Stimulated activated CD4-positive, alpha-beta T cell treated with anti-CD3 and anti-CD28 coated beads, Interleukin-4, amount 100 ng/mL, for 4 hours (primary cell): ENCODE data around the gene RPS3.

Experiments
- DNase-seq, 2 experiments: peaks; one replicate each; pipeline ENCODE4 v3.0.0-alpha.2; 2020

The RPS3 gene

GRCh38 chr11:75435571-75435925, 36.2 kb downstream of the RPS3 start:
- DNase-seq = no peak

- DNase-seq = no peak
Measured at GRCh38 chr11:75436806-75437205, 37.5 kb downstream of the RPS3 start.

GRCh38 chr11:75437966-75438659, 38.8 kb downstream of the RPS3 start:
- DNase-seq = no peak

GRCh38 chr11:75439026-75439425, 39.7 kb downstream of the RPS3 start:
- DNase-seq = no peak

- DNase-seq = no peak
Measured at GRCh38 chr11:75439495-75440120, 40.3 kb downstream of the RPS3 start.

- DNase-seq = no peak
Measured at GRCh38 chr11:75440960-75441803, 41.9 kb downstream of the RPS3 start.

- no peak for DNase-seq
Measured at GRCh38 chr11:75441804-75442132, 42.5 kb downstream of the RPS3 start.

- no peak for DNase-seq
Measured at GRCh38 chr11:75442161-75442885, 43.0 kb downstream of the RPS3 start.

GRCh38 chr11:75443043-75443442, 43.7 kb downstream of the RPS3 start:
- no peak for DNase-seq

GRCh38 chr11:75445315-75445953, 46.1 kb downstream of the RPS3 start:
- peak; percentile 54 to 73 for DNase-seq

- no peak for DNase-seq
Measured at GRCh38 chr11:75447415-75447814, 48.1 kb downstream of the RPS3 start.

GRCh38 chr11:75449271-75449670, 50.0 kb downstream of the RPS3 start:
- DNase-seq = no peak

GRCh38 chr11:75449776-75450175, 50.5 kb downstream of the RPS3 start:
- no peak for DNase-seq

- no peak for DNase-seq
Measured at GRCh38 chr11:75450236-75450635, 50.9 kb downstream of the RPS3 start.

- peak in 1 of 2 experiments; percentile 20 for DNase-seq
Measured at GRCh38 chr11:75450826-75451821, 51.8 kb downstream of the RPS3 start.

GRCh38 chr11:75453916-75454655, 54.8 kb downstream of the RPS3 start:
- DNase-seq = no peak

- DNase-seq = no peak
Measured at GRCh38 chr11:75454987-75455386, 55.7 kb downstream of the RPS3 start.
